Stimulated activated CD8-positive, alpha-beta memory T cell treated with anti-CD3 and anti-CD28 coated beads, Interleukin-4, amount 100 ng/mL, for 48 hours (primary cell): ENCODE results near the gene TBX1.
"Not testable (repeated sequence)": the region's sequence is repeated elsewhere in the genome, so short reads cannot be mapped to it uniquely, and the experiment has no call there.

Experiments
- DNase-seq: peaks from one replicate; pipeline ENCODE4 v3.0.0-alpha.2; 2020

TBX1 gene

GRCh38 chr22:19785461-19786263, 25.1 kb downstream of the TBX1 start:
- DNase-seq = no peak

- no peak for DNase-seq
These were observed 25.6 kb downstream of the TBX1 start for GRCh38 chr22:19786264-19786585.

- DNase-seq = no peak
These were observed 26.6 kb downstream of the TBX1 start for GRCh38 chr22:19786959-19787848.

DNA sequence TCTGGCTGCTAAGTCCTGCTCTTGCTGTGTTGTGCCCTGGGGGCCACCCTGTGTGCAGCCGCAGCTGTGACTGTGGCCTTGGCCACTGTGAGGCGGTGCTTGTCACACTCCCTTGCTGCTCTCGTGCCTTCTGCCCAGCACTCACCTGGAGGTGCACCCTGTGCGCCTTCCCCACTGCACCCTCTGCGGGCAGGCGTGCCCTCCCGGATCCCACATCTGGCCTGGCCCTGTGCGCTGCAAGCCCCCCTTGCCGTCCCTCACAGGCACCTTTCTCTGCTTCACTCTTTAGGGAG, 27.2 kb downstream of the TBX1 start:
- DNase-seq = no peak

DNA sequence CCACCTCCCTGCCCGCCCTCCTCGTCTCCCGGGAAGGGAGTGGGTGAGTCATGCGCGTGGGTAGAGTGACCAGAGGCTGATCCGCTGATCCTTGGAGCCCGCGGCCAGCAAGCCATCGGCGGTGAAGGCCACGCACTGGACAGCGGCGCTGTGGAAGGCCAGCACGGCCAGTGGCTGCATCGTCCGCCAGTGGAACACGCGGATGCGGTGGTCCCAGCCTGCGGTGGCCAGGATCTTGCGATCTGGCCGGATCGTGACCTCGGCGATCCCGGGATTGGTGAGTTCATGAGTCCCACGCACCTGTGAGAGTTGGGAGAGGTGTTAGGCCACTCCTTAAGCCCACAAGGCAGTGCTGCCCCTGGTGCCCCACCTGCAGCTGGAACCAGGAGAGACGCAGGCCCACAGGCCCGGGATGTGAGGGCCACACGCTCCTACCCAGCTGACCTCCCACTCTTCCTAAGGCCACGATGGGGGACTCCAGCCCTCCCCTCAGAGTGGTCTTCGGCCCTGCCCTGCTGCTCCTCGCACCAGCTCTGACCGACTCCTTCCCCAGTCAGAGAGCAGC, 28.2 kb downstream of the TBX1 start:
- no peak for DNase-seq

DNA sequence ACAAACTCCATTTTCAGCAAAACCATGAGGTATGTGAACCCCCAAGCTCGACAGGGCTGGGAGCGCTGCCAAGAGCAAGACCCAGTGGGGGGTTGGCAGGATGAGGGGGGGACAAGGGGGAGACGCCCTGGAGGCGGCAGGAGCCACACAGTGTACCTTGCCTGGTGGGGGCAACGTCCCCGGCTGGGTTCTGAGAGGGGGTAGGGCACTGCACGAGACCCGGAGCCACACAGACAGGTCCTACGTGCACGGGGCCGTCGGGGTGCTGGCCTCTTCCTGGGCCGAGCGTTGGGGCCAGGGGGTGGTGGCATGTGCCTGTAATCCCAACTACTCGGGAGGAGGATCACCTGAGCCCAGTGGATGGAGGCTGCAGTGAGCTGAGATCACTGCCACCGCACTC, 28.8 kb downstream of the TBX1 start:
- no peak for DNase-seq

GRCh38 chr22:19789828-19790227, 29.2 kb downstream of the TBX1 start:
- DNase-seq = no peak

DNA sequence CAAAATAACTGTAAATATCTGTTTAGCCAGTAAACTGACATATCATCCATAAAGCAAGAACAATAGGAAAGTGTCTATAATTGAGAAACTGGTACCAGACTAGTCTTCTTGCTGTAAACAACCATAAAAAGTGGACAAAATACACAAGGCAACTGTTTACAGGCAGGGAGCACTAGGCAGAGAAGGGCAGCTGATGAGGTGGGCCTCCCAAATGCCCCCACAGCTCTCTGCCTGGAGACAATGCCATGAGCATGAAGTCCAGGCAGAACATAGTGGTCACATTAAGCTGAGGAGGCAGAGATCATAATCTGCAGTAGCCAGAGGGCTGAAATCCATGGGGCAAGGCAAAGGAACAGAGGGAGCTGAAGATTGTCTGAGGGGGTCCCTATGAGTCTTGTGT, 30.7 kb downstream of the TBX1 start:
- no peak for DNase-seq

- DNase-seq = no peak
These were observed 31.3 kb downstream of the TBX1 start for GRCh38 chr22:19791894-19792293.

DNA sequence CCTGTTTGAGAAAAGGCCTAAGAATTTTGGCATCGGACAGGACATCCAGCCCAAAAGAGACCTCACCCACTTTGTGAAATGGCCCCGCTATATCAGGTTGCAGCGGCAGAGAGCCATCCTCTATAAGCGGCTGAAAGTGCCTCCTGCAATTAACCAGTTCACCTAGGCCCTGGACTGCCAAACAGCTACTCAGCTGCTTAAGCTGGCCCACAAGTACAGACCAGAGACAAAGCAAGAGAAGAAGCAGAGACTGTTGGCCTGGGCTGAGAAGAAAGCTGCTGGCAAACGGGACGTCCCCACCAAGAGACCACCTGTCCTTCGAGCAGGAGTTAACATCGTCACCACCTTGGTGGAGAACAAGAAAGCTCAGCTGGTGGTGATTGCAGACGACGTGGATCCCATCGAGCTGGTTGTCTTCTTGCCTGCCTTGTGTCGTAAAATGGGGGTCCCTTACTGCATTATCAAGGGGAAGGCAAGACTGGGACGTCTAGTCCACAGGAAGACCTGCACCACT, 31.9 kb downstream of the TBX1 start:
- DNase-seq = not testable (repeated sequence)

GRCh38 chr22:19793161-19793560, 32.6 kb downstream of the TBX1 start:
- DNase-seq = no peak

DNA sequence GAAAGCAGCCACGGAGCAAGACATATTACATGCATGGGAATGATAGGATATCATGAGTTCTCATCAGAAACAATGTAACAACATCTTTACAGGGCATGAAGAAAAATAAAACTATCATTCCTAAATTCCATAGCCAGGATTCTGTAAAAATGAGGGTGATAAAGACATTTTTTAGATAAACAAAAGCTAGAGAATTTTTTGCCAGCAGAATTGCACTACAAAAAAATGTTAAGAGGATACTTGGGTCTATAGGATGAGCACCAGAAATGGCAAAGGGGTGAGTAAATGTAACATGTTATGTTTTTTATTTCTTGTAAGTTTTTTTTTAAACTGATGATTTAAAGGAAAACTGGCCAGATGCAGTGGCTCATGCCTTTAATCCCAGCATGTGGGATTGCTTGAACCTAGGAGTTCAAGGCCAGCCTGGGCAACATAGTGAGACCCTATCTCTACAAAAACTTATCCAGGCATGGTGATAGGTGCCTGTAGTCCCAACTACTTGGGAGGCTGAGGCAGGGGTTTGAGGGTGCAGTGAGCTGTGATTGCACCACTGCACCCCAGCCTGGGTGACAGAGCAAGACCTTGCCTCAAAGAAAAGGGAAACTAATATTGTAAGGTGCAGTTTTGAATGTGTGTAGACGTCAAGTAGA, 33.2 kb downstream of the TBX1 start:
- no peak for DNase-seq

GRCh38 chr22:19795617-19796008, 35.0 kb downstream of the TBX1 start:
- DNase-seq = no peak

DNA sequence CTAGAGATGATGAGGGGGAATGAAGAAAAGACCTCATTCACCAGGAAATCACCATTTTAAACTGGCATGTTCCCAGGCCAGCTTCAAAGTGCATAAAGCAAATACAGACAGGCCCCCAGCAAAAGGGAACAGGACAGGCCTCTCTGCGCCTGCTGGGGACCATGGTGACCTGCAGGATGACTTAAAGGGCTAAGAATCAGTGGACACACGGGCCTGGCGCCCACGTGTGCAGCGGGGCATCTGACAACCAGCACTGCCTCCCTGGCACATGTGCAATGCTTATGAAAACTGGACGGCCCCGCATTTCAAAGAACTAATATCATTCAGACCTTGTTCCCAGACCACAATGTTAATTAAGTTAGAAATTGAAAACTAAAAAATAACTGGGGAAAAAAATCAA, 35.6 kb downstream of the TBX1 start:
- DNase-seq = no peak

DNA sequence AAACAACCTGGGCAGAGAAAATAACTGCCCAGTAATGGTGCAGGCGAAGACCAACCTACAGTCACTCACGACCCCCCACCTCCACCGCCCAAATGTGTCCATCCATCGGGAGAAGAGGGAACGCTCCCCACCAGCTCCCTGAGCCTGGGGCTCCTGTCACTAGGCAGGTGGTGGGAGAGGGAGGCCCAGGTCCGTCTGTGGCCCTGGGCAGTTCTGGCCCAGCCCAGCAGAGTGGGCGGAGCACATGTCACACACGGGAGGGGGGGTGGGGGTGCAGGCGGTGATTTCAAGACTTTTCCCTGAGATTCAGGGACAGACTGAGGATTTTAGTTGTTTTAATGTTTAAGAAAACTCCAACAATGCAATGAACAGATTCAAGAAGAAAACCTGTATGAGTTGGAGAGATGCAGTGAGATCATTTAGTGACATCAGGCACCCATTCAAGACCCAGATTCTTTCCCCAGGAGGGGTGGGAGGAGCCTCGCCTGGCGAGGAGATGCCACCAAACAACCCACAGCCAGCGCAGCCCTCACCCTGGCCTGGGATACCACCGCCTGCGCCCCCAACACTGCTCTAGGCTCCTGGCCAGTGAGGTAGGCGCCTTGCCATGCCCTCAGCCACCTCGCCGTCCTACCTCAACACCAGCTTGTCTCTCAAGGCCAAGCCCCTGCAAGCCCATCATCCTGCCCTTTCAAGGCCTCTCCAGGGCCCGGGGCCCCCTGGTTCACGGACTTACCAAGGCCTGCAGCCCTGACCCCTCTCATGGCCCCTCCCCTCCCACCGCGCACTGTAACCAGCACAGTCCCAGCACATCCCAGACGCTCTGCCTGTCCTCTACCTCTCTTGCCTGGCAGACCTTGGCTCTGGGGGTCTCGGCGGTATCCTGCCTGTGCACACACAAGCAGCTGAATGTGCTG, 36.8 kb downstream of the TBX1 start:
- no peak for DNase-seq

GRCh38 chr22:19798003-19798665, 37.6 kb downstream of the TBX1 start:
- no peak for DNase-seq

DNA sequence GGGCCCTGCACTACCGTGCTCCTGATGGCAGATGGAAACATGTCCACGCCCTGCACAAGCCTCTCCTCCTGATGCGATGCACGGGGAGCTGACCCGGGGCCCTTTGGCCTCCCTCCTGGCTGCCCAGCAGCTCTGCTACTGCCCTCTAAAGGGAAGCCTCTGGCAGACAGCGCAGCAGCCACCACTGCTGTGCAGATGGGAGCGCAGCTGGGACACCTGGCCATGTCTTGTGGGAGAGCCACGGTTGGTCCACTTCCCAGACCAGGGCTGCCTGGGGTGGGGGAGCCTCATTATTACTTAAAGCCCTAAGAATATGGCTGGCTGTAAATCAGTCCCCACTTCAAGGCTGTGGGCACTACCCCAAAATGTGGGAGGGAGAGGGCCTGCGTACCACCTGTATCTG, 38.3 kb downstream of the TBX1 start:
- no peak for DNase-seq

DNA sequence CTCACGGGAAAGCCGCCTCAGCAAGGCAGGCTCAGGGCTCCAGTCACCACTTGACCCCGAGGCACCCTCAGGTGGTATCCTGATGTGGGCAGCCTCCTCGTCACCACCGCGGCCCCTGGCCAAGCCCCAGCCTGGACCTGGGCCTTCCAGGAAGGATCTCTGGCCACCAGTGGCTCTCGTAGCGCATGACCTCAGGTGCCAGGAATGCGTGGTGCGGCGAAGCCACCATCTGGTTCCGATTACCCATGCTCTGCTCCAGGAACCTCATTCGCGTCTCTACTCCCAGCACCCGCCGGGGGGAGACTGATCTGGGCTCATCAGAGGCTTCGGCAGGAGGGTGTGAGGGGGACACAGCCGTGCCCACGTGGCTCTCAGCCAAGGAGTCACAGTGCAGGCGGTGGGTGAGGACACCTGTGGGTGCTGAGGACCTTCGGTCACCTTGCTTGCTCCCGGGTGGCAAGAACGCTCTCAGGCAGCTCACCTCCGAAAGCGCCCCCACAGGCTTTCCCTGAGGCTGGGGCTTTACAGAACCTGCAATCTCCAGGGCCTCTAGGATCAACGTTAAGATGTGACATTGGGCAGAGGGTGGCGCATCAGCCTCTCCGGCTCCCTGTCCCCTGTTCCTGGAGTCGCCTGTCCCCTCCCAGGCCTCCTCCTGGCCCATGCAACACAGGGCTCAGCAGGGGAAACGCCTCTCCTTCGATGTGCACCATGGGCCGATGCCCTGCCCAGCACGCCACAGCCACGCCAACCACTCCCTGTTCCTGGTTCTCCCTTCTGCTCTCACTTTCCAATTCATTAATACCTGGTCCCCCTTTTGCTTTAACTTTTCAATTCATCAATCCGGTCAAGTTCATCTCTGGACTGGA, 39.0 kb downstream of the TBX1 start:
- DNase-seq = no peak

DNA sequence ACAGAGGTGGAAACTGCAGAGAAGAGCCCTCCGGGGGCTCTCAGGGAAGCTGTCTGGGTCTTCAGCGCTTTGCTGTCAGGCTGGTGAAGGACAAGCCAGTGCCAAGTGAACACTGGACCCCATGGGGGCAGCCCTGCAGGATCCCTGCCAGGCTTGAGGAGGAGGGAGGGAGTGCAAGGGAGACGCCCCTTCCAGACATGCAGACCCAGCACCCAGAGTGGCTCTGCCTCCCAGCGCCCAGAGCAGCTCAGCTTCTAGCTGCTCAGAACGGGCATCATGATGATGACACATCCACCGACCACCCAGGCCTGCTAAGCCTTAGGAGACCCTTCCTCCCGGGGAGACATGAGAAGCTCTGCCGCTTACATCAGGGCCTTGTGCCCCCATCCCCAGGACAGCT, 39.7 kb downstream of the TBX1 start:
- DNase-seq = no peak

GRCh38 chr22:19800761-19801244, 40.2 kb downstream of the TBX1 start:
- DNase-seq = no peak
